Neural cell (in vitro differentiated cells): Measurements from ENCODE around the gene COP1.

Experiments
- POLR2AphosphoS5 ChIP-seq: IDR thresholded peaks from 2 replicates; pipeline ENCODE4 v1.6.1; 2012
- REST ChIP-seq: IDR thresholded peaks from 2 replicates; pipeline ENCODE4 v1.6.1; 2012; ENCODE audit warnings: borderline replicate concordance

GRCh38 chr1:175935566-175936115 is 271.4 kb downstream of the COP1 start:
- TF ChIP-seq POLR2AphosphoS5 = no peak
- no peak for TF ChIP-seq REST
